Dermis blood vessel endothelial cell (primary cell): ENCODE measurements around the gene LRRC74B. TPM values are rescaled to one million over a fixed set of nuclear protein-coding genes. Genes with fewer than 3 reads are reported as not detected.
"Not testable (repeated sequence)": the region's sequence is repeated elsewhere in the genome, so short reads cannot be mapped to it uniquely, and the experiment has no call there.

ENCODE experiments used
- DNase-seq: peaks from one replicate; pipeline ENCODE4 v3.0.0; 2010
- total RNA-seq: library from RNA; depleted of rRNA; stranded (reverse); fragments of >200 nt; gene quantifications from 2 replicates; pipeline ENCODE4 v1.2.3, GENCODE V29; 2014

Gene LRRC74B
- total RNA-seq: not detected in 2 replicates

GRCh38 chr22:21045585-21046294, at the start of gene LRRC74B:
TSS of gene LRRC74B (plus strand) at chr22:21045946. CDS start at chr22:21045987, 41 bp downstream.
- peak; percentile 89 for DNase-seq

GRCh38 chr22:20996031-20996410, 49.7 kb upstream of the LRRC74B start:
- no peak for DNase-seq

- no peak for DNase-seq
These were observed 48.9 kb upstream of the LRRC74B start for GRCh38 chr22:20996598-20997535.

- DNase-seq: no peak
These were observed 48.0 kb upstream of the LRRC74B start for GRCh38 chr22:20997536-20998257.

- DNase-seq: no peak
These were observed 47.1 kb upstream of the LRRC74B start for GRCh38 chr22:20998411-20999336.

GRCh38 chr22:20999350-21000206, 46.2 kb upstream of the LRRC74B start:
- no peak for DNase-seq

GRCh38 chr22:21000207-21000986, 45.3 kb upstream of the LRRC74B start:
- DNase-seq: peak; percentile 23

- peak; percentile 35 for DNase-seq
These were observed 44.7 kb upstream of the LRRC74B start for GRCh38 chr22:21000987-21001600.

GRCh38 chr22:21001601-21002325, 44.0 kb upstream of the LRRC74B start, which contains the start of gene THAP7:
TSS of gene THAP7 (minus strand) at chr22:21002118. CDS start at chr22:21001911, 207 bp downstream.
- DNase-seq: peak; percentile 96

- no peak for DNase-seq
These were observed 42.0 kb upstream of the LRRC74B start for GRCh38 chr22:21003782-21004181.

- DNase-seq: not testable (repeated sequence)
These were observed 36.5 kb upstream of the LRRC74B start for GRCh38 chr22:21009208-21009607.

GRCh38 chr22:21009638-21010425, 35.9 kb upstream of the LRRC74B start:
- peak; percentile 68 for DNase-seq

- no peak for DNase-seq
These were observed 35.2 kb upstream of the LRRC74B start for GRCh38 chr22:21010426-21011113.

GRCh38 chr22:21012446-21013407, 33.0 kb upstream of the LRRC74B start:
- no peak for DNase-seq

- no peak for DNase-seq
These were observed 32.0 kb upstream of the LRRC74B start for GRCh38 chr22:21013657-21014201.
